GM19099 (cell line): ENCODE measurements around the gene ST3GAL3.

Experiments
- POLR2A ChIP-seq: IDR thresholded peaks from 3 replicates; pipeline ENCODE4 v1.6.1; 2011; ENCODE audit warnings: low read depth; ENCODE audit not compliant: insufficient read length; ENCODE audit errors: extremely low read depth

The ST3GAL3 gene

DNA sequence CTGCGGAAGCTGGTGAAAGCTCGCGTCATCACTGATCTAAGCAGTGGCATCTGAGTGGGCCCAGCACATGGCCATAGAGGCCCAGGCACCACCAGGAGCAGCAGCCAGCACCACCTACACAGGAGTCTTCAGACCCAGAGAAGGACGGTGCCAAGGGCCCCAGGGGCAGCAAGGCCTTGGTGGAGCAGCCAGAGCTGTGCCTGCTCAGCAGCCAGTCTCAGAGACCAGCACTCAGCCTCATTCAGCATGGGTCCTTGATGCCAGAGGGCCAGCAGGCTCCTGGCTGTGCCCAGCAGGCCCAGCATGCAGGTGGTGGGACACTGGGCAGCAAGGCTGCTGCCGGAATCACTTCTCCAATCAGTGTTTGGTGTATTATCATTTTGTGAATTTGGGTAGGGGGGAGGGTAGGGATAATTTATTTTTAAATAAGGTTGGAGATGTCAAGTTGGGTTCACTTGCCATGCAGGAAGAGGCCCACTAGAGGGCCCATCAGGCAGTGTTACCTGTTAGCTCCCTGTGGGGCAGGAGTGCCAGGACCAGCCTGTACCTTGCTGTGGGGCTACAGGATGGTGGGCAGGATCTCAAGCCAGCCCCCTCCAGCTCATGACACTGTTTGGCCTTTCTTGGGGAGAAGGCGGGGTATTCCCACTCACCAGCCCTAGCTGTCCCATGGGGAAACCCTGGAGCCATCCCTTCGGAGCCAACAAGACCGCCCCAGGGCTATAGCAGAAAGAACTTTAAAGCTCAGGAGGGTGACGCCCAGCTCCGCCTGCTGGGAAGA is 223.0 kb downstream of the ST3GAL3 start:
- no peak for TF ChIP-seq POLR2A

GRCh38 chr1:43930949-43931275 is 223.6 kb downstream of the ST3GAL3 start:
- TF ChIP-seq POLR2A, result no peak

GRCh38 chr1:43931711-43932660 is 224.7 kb downstream of the ST3GAL3 start:
- TF ChIP-seq POLR2A, result no peak

DNA sequence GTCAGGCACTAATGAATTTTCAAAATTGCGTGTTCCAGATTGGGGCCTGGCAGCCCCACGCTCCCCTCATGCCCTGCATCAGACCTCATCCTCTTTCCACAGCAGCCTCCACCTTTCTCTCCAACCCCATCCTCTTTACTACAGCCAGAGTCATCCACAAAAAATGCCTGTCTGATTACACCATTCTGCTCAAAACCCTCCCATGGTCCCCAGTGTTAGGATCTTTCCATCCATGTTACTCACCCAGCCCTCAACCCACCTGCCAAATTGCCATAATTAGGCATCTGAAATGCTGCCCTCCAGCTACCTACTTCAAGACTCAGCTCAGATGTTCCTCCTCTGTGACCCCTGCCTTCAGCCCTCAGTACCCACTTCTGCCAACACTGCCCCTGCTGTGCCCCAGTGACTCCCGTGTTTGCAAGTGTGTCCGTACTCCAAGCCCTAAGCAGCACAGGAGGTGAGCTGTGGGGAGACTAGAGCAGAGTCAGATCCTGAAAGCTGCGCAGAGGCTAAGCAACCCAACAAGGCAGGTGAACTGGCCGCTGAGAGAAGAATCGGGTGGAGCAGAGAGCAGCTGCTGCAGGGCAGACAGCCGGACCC is 225.6 kb downstream of the ST3GAL3 start:
- TF ChIP-seq POLR2A, result no peak

DNA sequence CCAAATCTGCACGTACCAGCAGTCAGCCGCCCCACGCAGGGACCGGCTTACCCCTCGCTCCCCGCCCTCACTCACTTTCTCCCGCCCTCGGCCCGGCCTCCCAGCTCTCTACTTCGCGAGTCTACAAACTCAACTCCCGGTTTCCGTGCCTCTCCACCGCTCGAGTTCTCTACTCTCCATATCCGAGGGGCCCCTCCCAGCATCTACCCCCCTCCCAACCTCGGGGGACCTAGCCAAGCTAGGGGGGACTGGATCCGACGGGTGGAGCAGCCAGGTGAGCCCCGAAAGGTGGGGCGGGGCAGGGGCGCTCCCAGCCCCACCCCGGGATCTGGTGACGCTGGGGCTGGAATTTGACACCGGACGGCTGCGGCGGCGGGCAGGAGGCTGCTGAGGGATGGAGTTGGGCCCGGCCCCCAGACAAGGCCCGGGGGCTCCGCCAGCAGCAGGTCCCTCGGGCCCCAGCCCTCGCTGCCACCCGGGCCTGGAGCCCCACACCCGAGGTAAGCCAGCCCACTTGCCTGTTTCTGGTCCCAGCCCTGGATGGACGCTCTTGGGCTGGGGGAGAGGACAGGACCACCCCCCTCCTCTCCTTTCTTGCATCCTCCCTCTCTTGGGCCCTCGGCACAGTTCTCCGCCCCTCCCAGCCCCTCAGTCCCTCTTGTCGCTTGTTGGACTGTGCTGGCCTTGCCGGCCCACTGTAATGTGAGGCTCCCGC is 226.2 kb downstream of the ST3GAL3 start, which contains the start of gene ARTN:
TSS of gene ARTN (plus strand) at position 416 of the 715 bp plus-strand sequence. CDS start 1,856 bp downstream, outside the sequence.
- no peak for TF ChIP-seq POLR2A

GRCh38 chr1:43934101-43934985 is 227.0 kb downstream of the ST3GAL3 start:
- TF ChIP-seq POLR2A, result no peak

- no peak for TF ChIP-seq POLR2A
These were observed 227.6 kb downstream of the ST3GAL3 start for GRCh38 chr1:43934986-43935324.

- no peak for TF ChIP-seq POLR2A
These were observed 228.5 kb downstream of the ST3GAL3 start for GRCh38 chr1:43935711-43936427.

- TF ChIP-seq POLR2A, result no peak
These were observed 229.3 kb downstream of the ST3GAL3 start for GRCh38 chr1:43936431-43937151.

DNA sequence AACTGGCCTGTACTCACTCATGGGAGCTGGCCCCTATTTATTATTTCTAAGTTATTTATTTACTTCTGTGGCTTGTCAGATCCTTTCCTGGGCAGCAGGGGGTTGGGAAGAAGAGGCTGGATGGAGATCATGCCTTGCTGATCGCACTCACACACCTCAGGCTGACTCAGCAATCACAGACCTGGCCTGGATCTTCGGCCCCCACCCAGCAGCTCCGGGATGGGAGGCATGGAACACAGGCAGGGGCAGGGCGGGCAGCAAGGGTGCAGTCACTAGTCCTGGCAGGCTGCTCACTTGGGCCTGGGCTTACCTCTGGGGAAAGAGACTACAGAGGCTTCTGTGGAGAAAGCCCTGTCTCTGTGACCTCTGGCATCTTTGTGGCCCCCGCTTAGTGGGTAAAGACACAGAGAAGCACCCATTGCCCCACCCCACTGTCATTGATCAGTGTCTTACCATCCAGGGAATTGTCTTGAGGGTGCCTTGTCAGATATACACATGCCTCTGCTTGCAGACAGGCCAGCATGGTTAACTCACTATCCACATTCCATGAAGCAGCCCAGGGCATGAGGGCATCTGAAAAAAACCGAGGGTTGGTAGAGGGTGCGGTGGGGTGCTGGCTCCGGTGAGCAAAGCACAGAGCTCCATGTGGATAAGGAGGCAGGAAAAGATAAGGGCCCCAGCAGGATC is 230.0 kb downstream of the ST3GAL3 start:
- TF ChIP-seq POLR2A, result no peak

- no peak for TF ChIP-seq POLR2A
These were observed 231.0 kb downstream of the ST3GAL3 start for GRCh38 chr1:43938383-43938782.
